ENCODE measurements around the gene ACAA2. TPM values are rescaled to one million over a fixed set of nuclear protein-coding genes. Genes with fewer than 3 reads are reported as not detected.
A peak's percentile ranks its signal among the peaks of the same experiment; 100 is the strongest.

The ACAA2 gene
- polyA plus RNA-seq, 1 of the 3 experiments (the other 2 are of a cell fraction) = 34.9 TPM

- TF ChIP-seq MXI1 (IDR thresholded peaks at IDR 0.05; ENCODE audit: low read depth, low read length) (peak; percentile 47; the same call in 1 of the 2 replicates), RAD21 (IDR thresholded peaks at IDR 0.05; ENCODE audit: low read length) (no peak), YY1 (IDR thresholded peaks at IDR 0.05; ENCODE audit: low read depth) (0 out of 2 replicates have a peak, but pooled peaks have one; percentile 20), EZH2phosphoT487 (IDR thresholded peaks at IDR 0.05; ENCODE audit: borderline replicate concordance, low read depth) (no peak), CHD2 (IDR thresholded peaks at IDR 0.05; ENCODE audit: low read length, partially characterized antibody) (no peak)
- Histone ChIP-seq H3K9me2 (no peaks in the 10 kb centered on the region), H4K20me1 (ENCODE audit: insufficient read depth) (no peaks in the 10 kb centered on the region; the same call in 1 of the 2 replicates), H3K4me1 (ENCODE audit: control insufficient read depth in 1 of 2, insufficient read depth in 2 of 2, low read depth in 1 of 2, low read length in 1 of 2) (peaks cover 0 to 15% of the 10 kb centered on the region in 2 experiments; a peak in 2 of 4 replicates), H3F3A (replicated peaks; ENCODE audit: insufficient read depth) (peaks cover 3% of the 10 kb centered on the region), H3K9ac (peak overlapping the region; percentile 95), H3K27ac (ENCODE audit: low read depth in 2 of 2, low read length in 1 of 2) (peak overlapping the region; percentile 95 to 96), H2AFZ (ENCODE audit: low read depth) (peak overlapping the region; percentile 98), H3K4me2 (peak overlapping the region; percentile 93), H3K4me3 (ENCODE audit: low read depth in 2 of 2, low read length in 1 of 2) (peak overlapping the region; percentile 84 to 94), H3K36me3 (replicated peaks in 1 of 2; ENCODE audit: control insufficient read depth in 1 of 2, insufficient read depth in 2 of 2, low read length in 1 of 2) (peaks cover 7 to 15% of the 10 kb centered on the region in 2 experiments), H3K27me3 (ENCODE audit: insufficient read depth) (no peaks in the 10 kb centered on the region), H3K9me3 (0 out of 2 replicates have a peak, but pooled peaks cover 3% of the 10 kb centered on the region), H3K79me2 (ENCODE audit: insufficient read depth) (peaks cover 52% of the 10 kb centered on the region)
- WGBS (ENCODE audit: low lambda C conversion rate) = 2% methylated on average over 20 of the region's 24 CpGs
- CTCF ChIA-PET = no interaction called here
- POLR2A ChIA-PET = interaction anchor here (0.6 to 1.1 kb wide), 4 partner anchors 20 to 327 kb away, joined by 3 to 5 read pairs (median 4); partner anchors contain the start of gene C18orf32
- DNase-seq = peak; percentile 78
These were observed 790 bp upstream of the ACAA2 start for GRCh38 chr18:49814147-49814499.

GRCh38 chr18:49813069-49813318 lies 339 bp downstream of the ACAA2 start:
- Histone ChIP-seq H3K27me3 (ENCODE audit: insufficient read depth) (no peaks in the 10 kb centered on the region), H3K9me3 (0 out of 2 replicates have a peak, but pooled peaks cover 3% of the 10 kb centered on the region), H3F3A (replicated peaks; ENCODE audit: insufficient read depth) (peaks cover 3% of the 10 kb centered on the region), H3K9ac (peak overlapping the region; percentile 95), H3K9me2 (no peaks in the 10 kb centered on the region), H2AFZ (ENCODE audit: low read depth) (peak overlapping the region; percentile 75; the same call in 1 of the 2 replicates), H3K36me3 (replicated peaks in 1 of 2; ENCODE audit: control insufficient read depth in 1 of 2, insufficient read depth in 2 of 2, low read length in 1 of 2) (peaks cover 5 to 20% of the 10 kb centered on the region in 2 experiments), H4K20me1 (ENCODE audit: insufficient read depth) (no peaks in the 10 kb centered on the region; the same call in 1 of the 2 replicates), H3K4me3 (ENCODE audit: low read depth in 2 of 2, low read length in 1 of 2) (peak overlapping the region; percentile 84 to 94), H3K79me2 (ENCODE audit: insufficient read depth) (peaks cover 63% of the 10 kb centered on the region), H3K27ac (ENCODE audit: low read depth in 2 of 2, low read length in 1 of 2) (peak overlapping the region; percentile 95 to 96), H3K4me1 (ENCODE audit: control insufficient read depth in 1 of 2, insufficient read depth in 2 of 2, low read depth in 1 of 2, low read length in 1 of 2) (peaks cover 0 to 15% of the 10 kb centered on the region in 2 experiments; a peak in 2 of 4 replicates), H3K4me2 (peak overlapping the region; percentile 93)
- DNase-seq = no peak
- TF ChIP-seq MEF2A (IDR thresholded peaks at IDR 0.05; ENCODE audit: borderline replicate concordance, low read depth) (no peak), FOXJ3 (CRISPR knock-in tag; IDR thresholded peaks at IDR 0.05) (0 out of 2 replicates have a peak, but pooled peaks have one; percentile 7), NRF1 (IDR thresholded peaks at IDR 0.05; ENCODE audit: low read depth, low read length) (0 out of 2 replicates have a peak, but pooled peaks have one; percentile 28), TCF12 (IDR thresholded peaks at IDR 0.05) (no peak)
- WGBS (ENCODE audit: low lambda C conversion rate) = 0% methylated on average over 12 of the region's 17 CpGs
- ChIA-PET CTCF (interaction anchor here (0.9 to 2.2 kb wide), 5 partner anchors 29 to 391 kb away, joined by 3 to 8 read pairs (median 5); no protein-coding TSS in a partner anchor), POLR2A (interaction anchor here (0.7 kb wide), 1 partner anchor 747 kb away, joined by 3 read pairs; the partner anchor contains the start of gene MAPK4)

- peaks cover 68% of the 10 kb centered on the region for H3K79me2 ChIP-seq (ENCODE audit: insufficient read depth)
- CTCF ChIA-PET = interaction anchor here (0.9 to 2.2 kb wide), 5 partner anchors 28 to 392 kb away, joined by 3 to 8 read pairs (median 5); no protein-coding TSS in a partner anchor
- TF ChIP-seq RAD21 (IDR thresholded peaks at IDR 0.05; ENCODE audit: low read length) = no peak
- TF ChIP-seq SMC3 (IDR thresholded peaks at IDR 0.05; ENCODE audit: low read depth, low read length) = no peak
- no peak for TF ChIP-seq TEAD4 (IDR thresholded peaks at IDR 0.05; ENCODE audit: borderline replicate concordance, insufficient read depth)
- no peak for TF ChIP-seq CTCF (IDR thresholded peaks at IDR 0.05)
- TF ChIP-seq NFIC (IDR thresholded peaks at IDR 0.05; ENCODE audit: borderline replicate concordance) = no peak
- no peak for TF ChIP-seq ELF1 (IDR thresholded peaks at IDR 0.05)
- TF ChIP-seq FOSL2 (IDR thresholded peaks at IDR 0.05; ENCODE audit: borderline replicate concordance, low read depth) = no peak
- TF ChIP-seq TCF12 (IDR thresholded peaks at IDR 0.05) = no peak
- TF ChIP-seq SIN3A (IDR thresholded peaks at IDR 0.05; ENCODE audit: borderline replicate concordance, low read depth, low read length) = no peak
- no peak for TF ChIP-seq USF1 (IDR thresholded peaks at IDR 0.05; ENCODE audit: borderline replicate concordance, low read depth)
- TF ChIP-seq MEF2A (IDR thresholded peaks at IDR 0.05; ENCODE audit: borderline replicate concordance, low read depth) = no peak
- no peak for TF ChIP-seq POLR2AphosphoS5 (IDR thresholded peaks at IDR 0.05; ENCODE audit: low read depth, low read length)
- TF ChIP-seq FOXJ3 (CRISPR knock-in tag; IDR thresholded peaks at IDR 0.05) = no peak
These were observed 856 bp downstream of the ACAA2 start for GRCh38 chr18:49812286-49813068.

More at GRCh38 chr18:49812286-49813068, 856 bp downstream of the ACAA2 start:
- POLR2A ChIA-PET = interaction anchor here (0.7 kb wide), 1 partner anchor 747 kb away, joined by 3 read pairs; the partner anchor contains the start of gene MAPK4
- peak overlapping the region; percentile 93 for H3K4me2 ChIP-seq
- H2AFZ ChIP-seq (ENCODE audit: low read depth) = peak overlapping the region; percentile 75; the same call in 1 of the 2 replicates
- DNase-seq = peak; percentile 69
- peak overlapping the region; percentile 84 to 94 for H3K4me3 ChIP-seq (ENCODE audit: low read depth in 2 of 2, low read length in 1 of 2)
- peaks cover 3% of the 10 kb centered on the region for H3F3A ChIP-seq (replicated peaks; ENCODE audit: insufficient read depth)
- H4K20me1 ChIP-seq (ENCODE audit: insufficient read depth) = no peaks in the 10 kb centered on the region; the same call in 1 of the 2 replicates
- no peaks in the 10 kb centered on the region for H3K9me2 ChIP-seq
- peaks cover 1 to 24% of the 10 kb centered on the region in 2 experiments for H3K36me3 ChIP-seq (replicated peaks in 1 of 2; ENCODE audit: control insufficient read depth in 1 of 2, insufficient read depth in 2 of 2, low read length in 1 of 2)
- peak overlapping the region; percentile 95 for H3K9ac ChIP-seq
- H3K4me1 ChIP-seq (ENCODE audit: control insufficient read depth in 1 of 2, insufficient read depth in 2 of 2, low read depth in 1 of 2, low read length in 1 of 2) = peaks cover 0 to 15% of the 10 kb centered on the region in 2 experiments; a peak in 2 of 4 replicates
- H3K27me3 ChIP-seq (ENCODE audit: insufficient read depth) = no peaks in the 10 kb centered on the region
- H3K27ac ChIP-seq (ENCODE audit: low read depth in 2 of 2, low read length in 1 of 2) = peak overlapping the region; percentile 95 to 96
- WGBS (ENCODE audit: low lambda C conversion rate) = 8% methylated on average over 13 of the region's 13 CpGs
- 0 out of 2 replicates have a peak, but pooled peaks cover 3% of the 10 kb centered on the region for H3K9me3 ChIP-seq

All from SK-N-SH (cell line).